ENCODE results near the gene ZNF777.

The ZNF777 gene

DNA sequence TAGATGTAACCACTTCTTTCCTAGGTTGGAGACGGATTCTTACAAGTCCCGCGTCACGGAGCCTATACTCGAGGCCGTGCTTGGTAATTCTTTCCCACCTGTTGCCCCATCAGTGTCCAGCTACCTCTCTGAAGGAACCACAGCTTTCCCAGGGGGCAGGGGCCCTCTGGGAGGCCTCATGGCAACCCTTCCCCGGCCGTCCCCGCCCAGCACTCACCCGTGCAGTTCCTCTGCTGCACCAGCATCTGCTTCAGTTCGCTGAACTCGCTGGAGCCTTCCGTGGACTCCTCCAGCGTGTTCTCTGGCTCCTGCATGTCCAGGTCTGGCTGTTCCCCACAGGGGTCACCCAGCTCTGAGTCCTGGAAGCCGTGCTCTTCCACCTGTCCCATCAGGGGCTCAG is 24.5 kb downstream of the ZNF777 start:
- Histone ChIP-seq H3K27me3 (ENCODE audit: control insufficient read depth, low read length) (no peaks in the 10 kb centered on the region), H3K27ac (ENCODE audit: low read depth, low read length) (no peak overlapping the region), H3K4me3 (ENCODE audit: low read length) (no peak overlapping the region), H3F3A (ENCODE audit: control insufficient read depth, insufficient read depth) (no peaks in the 10 kb centered on the region), H3K4me1 (ENCODE audit: control insufficient read depth, low read length) (no peaks in the 10 kb centered on the region), H4K20me1 (ENCODE audit: control insufficient read depth, insufficient read depth, low read depth, low read length) (no peaks in the 10 kb centered on the region), H3K9me2 (replicated peaks; ENCODE audit: control insufficient read depth, low read length) (no peaks in the 10 kb centered on the region), H3K4me2 (ENCODE audit: low read length) (no peak overlapping the region), H3K79me2 (ENCODE audit: control insufficient read depth, low read length) (no peaks in the 10 kb centered on the region), H3K36me3 (ENCODE audit: control insufficient read depth, low read length) (peaks cover 35% of the 10 kb centered on the region), H3K9me3 (ENCODE audit: control insufficient read depth, insufficient read depth, low read length) (no peaks in the 10 kb centered on the region)
- TF ChIP-seq CTCF (IDR thresholded peaks at IDR 0.05; ENCODE audit: low read depth, low read length, poor library complexity, severe bottlenecking) (no peak), EZH2phosphoT487 (IDR thresholded peaks at IDR 0.05; ENCODE audit: borderline replicate concordance, low read length) (no peak)

GRCh38 chr7:149433124-149433523 is 27.7 kb downstream of the ZNF777 start:
- Histone ChIP-seq H3K27ac (ENCODE audit: low read depth, low read length) (no peak overlapping the region), H3K4me3 (ENCODE audit: low read length) (no peak overlapping the region), H3K9me3 (ENCODE audit: control insufficient read depth, insufficient read depth, low read length) (no peaks in the 10 kb centered on the region), H4K20me1 (ENCODE audit: control insufficient read depth, insufficient read depth, low read depth, low read length) (no peaks in the 10 kb centered on the region), H3K4me2 (ENCODE audit: low read length) (no peak overlapping the region), H3K9me2 (replicated peaks; ENCODE audit: control insufficient read depth, low read length) (no peaks in the 10 kb centered on the region), H3K4me1 (ENCODE audit: control insufficient read depth, low read length) (no peaks in the 10 kb centered on the region), H3F3A (ENCODE audit: control insufficient read depth, insufficient read depth) (no peaks in the 10 kb centered on the region), H3K36me3 (ENCODE audit: control insufficient read depth, low read length) (peaks cover 34% of the 10 kb centered on the region), H3K27me3 (ENCODE audit: control insufficient read depth, low read length) (no peaks in the 10 kb centered on the region), H3K79me2 (ENCODE audit: control insufficient read depth, low read length) (no peaks in the 10 kb centered on the region)
- TF ChIP-seq EZH2phosphoT487 (IDR thresholded peaks at IDR 0.05; ENCODE audit: borderline replicate concordance, low read length) = no peak
- TF ChIP-seq CTCF (IDR thresholded peaks at IDR 0.05; ENCODE audit: low read depth, low read length, poor library complexity, severe bottlenecking) = no peak

DNA sequence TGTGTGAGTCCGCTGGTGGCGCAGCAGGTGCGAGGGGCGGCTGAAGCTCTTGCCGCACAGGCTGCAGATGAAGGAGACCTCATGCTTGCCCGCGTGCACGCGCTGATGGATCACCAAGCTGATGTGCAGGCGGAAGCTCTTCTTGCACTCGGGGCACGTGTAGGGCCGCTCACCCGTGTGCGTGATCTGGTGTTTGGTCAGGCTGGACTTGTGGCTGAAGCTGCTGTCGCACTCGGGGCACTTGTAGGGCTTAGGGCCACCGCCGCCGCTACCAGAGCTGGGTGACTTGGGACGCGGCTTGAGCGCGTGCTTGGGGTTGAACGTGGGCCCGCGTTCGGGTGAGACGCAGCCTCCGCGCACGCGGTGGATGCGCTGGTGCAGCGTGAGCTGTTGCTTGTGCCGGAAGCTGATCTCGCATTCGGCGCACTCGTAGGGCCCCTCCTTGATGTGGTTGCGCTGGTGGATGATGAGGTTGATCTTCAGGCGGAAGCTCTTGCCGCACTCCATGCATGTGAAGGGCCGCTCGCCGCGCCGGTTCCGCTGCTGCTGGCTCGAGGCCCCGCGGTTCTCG is 28.7 kb downstream of the ZNF777 start:
- Histone ChIP-seq H3K9me2 (replicated peaks; ENCODE audit: control insufficient read depth, low read length) (no peaks in the 10 kb centered on the region), H3K4me2 (ENCODE audit: low read length) (no peak overlapping the region), H3F3A (ENCODE audit: control insufficient read depth, insufficient read depth) (no peaks in the 10 kb centered on the region), H3K9me3 (ENCODE audit: control insufficient read depth, insufficient read depth, low read length) (no peaks in the 10 kb centered on the region), H3K79me2 (ENCODE audit: control insufficient read depth, low read length) (no peaks in the 10 kb centered on the region), H3K4me3 (ENCODE audit: low read length) (no peak overlapping the region), H4K20me1 (ENCODE audit: control insufficient read depth, insufficient read depth, low read depth, low read length) (no peaks in the 10 kb centered on the region), H3K27ac (ENCODE audit: low read depth, low read length) (no peak overlapping the region), H3K4me1 (ENCODE audit: control insufficient read depth, low read length) (no peaks in the 10 kb centered on the region), H3K27me3 (ENCODE audit: control insufficient read depth, low read length) (no peaks in the 10 kb centered on the region), H3K36me3 (ENCODE audit: control insufficient read depth, low read length) (peaks cover 34% of the 10 kb centered on the region)
- TF ChIP-seq EZH2phosphoT487 (IDR thresholded peaks at IDR 0.05; ENCODE audit: borderline replicate concordance, low read length) (no peak), CTCF (IDR thresholded peaks at IDR 0.05; ENCODE audit: low read depth, low read length, poor library complexity, severe bottlenecking) (no peak)

All from DOHH2 (cell line).